GM12891 (cell line): Measurements from ENCODE around the gene RAB5IF.

ENCODE experiments used
- DNase-seq: peaks from one replicate; pipeline ENCODE4 v3.0.0; 2011; ENCODE audit warnings: low spot score; ENCODE audit not compliant: insufficient read length
- FAIRE-seq: peaks from 2 replicates; lab custom pipeline; 2011; peaks lifted over from hg19 to GRCh38; lab: Jason Lieb, UNC
- PAX5 ChIP-seq: IDR thresholded peaks from 2 replicates; pipeline ENCODE4 v1.6.1; 2011; ENCODE audit warnings: low read length, moderate library complexity, mild to moderate bottlenecking; ENCODE audit not compliant: insufficient read depth, severe bottlenecking
- POLR2A ChIP-seq: IDR thresholded peaks from 2 replicates; pipeline ENCODE4 v1.6.1; 2011; ENCODE audit warnings: low read depth, low read length, control low read depth
- POLR2AphosphoS5 ChIP-seq: IDR thresholded peaks from 2 replicates; pipeline ENCODE4 v1.6.1; 2011; ENCODE audit warnings: low read depth, low read length, control low read depth
- POU2F2 ChIP-seq: IDR thresholded peaks from 2 replicates; pipeline ENCODE4 v1.6.1; 2011; ENCODE audit warnings: low read depth, mild to moderate bottlenecking, control low read depth, low read length, moderate library complexity
- SPI1 ChIP-seq: IDR thresholded peaks from 2 replicates; pipeline ENCODE4 v1.6.1; 2011; ENCODE audit warnings: low read depth, low read length, control low read depth
- TAF1 ChIP-seq: IDR thresholded peaks from 2 replicates; pipeline ENCODE4 v1.6.1; 2011; ENCODE audit warnings: low read depth, low read length, control low read depth

The RAB5IF gene

DNA sequence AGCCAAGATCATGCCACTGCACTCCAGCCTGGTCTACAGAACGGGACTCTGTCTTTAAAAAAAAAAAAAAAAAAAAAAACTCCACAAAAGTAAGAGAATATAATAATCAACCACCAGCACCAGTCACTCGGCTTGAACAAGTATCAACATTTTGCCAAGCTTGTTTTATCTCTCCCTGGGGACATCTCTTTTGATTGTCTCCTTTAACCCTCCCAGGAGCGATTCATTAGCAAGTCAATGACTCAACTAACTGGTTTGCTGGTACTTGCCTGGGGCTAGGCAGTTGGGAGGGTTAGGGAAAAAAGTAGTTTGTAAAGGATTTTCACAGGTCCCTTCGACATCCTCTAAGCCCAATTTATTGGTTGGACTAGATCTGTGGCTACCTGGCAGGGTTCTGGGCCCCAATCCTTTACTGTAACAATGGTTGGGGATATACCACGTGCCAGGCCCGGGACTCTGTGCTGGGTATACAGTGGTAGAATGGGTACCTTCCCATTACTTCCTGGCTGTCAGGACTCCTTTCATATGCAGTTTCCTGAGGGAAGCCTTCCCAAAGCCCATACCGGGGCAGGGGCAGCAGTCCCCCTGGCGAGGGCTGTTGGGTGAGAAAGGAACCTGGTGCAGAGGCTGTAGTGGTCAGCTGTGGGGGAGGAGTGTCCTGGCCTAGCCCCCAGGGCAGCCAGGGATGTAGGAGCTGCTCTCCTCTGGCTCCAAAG lies 20.0 kb upstream of the RAB5IF start:
- FAIRE-seq (no peak), DNase-seq (no peak)
- TF ChIP-seq POLR2AphosphoS5 (peak; percentile 20; the same call in 1 of the 2 replicates), POU2F2 (0 out of 2 replicates have a peak, but pooled peaks have one; percentile 21), TAF1 (no peak), POLR2A (no peak; the same call in 1 of the 2 replicates)

DNA sequence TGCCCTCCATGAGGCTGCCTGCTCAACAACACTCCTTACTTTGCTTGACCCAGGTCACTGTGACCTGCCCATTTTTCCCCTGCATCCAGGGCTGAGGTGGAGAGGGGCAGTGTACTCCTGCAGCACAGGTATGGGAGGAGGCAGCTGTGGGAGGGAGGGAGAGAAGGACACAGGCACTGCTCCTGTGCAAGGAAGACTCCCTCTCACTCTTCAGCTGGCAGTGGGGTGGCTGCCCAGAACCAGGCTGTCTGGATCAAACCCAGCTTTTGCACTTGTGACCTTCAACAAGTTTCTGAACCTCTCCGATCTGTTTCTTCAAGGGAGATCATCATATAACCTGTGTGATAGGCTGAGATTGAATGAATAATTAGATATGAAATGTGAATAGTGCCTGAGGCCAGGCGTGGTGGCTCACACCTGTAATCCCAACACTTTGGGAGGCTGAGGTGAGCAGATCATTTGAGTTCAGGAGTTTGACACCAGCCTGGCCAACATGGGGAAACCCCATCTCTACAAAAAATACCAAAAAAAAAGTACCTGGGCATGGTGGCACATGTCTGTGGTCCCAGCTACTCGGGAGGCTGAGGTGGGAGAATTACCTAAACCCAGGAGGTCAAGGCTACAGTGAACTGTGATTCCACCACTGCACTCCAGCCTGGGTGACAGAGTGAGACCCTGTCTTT lies 18.1 kb upstream of the RAB5IF start:
- TF ChIP-seq TAF1 (no peak), POLR2A (no peak), POU2F2 (no peak), POLR2AphosphoS5 (no peak), SPI1 (no peak), PAX5 (no peak)

DNA sequence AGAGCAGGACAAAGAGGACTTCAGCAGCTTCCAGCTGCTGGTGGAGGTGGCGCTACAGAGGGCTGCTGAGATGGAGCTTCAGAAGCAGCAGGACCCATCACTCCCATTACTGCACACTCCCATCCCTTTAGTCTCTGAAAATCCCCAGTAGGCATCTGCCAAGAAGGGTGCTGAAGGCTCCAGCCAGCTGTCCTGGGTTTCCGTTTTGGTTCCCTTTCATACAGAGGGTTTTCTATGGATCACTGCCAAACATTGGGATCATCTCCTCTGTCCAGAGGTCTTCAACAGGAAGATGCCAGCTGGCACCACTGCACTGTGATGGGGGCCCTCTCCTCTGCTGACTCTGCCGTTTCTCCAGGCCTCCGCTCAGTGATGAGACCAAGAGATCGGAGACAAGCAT lies 14.3 kb upstream of the RAB5IF start:
- no peak for TF ChIP-seq PAX5
- no peak for TF ChIP-seq TAF1
- no peak for TF ChIP-seq POU2F2
- TF ChIP-seq SPI1, result no peak
- TF ChIP-seq POLR2AphosphoS5, result no peak
- TF ChIP-seq POLR2A, result no peak
- FAIRE-seq, result no peak
- DNase-seq, result no peak

More for the DNA sequence above, 18.1 kb upstream of the RAB5IF start:
- no peak for FAIRE-seq
- DNase-seq, result no peak

DNA sequence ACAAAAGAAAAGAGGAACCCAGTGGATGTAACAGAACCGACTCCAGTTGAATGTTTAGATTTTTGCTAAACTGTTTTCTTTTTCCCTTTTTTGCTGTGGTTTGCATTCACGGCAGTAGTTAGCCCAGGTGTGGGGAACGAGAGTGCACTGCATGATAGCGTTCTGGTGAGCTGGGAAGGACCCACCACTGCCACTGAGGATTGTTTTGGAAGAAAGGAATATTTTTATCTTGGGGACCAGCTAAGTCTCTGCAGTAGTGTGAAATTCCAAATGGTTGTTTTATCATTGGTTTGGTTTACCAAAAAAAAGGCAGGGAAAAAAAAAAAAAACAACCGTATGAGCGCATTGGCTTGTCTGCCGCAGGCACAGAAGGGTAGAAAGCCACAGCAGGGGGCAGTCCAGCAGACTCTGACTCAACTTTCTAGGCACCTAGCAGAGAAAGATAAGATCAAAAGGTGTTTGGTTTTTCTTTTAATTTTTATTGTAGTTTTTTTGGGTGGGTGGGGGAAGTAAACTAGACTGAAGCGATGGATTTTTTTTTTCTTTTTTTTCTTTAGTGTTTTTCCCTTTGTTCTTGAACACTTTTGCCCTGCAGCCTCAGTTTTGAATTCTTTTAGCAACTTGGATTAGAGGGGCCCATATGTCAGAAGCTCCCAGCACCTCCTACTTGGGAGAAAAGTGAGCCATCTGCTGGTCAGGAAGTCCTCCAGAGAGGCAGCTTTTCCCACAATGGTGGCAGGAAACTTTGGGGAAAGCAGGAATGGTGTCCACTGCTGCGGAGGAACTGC lies 13.5 kb upstream of the RAB5IF start:
- no peak for FAIRE-seq
- no peak for DNase-seq
- TF ChIP-seq SPI1 (peak; percentile 41), POLR2A (no peak)

DNA sequence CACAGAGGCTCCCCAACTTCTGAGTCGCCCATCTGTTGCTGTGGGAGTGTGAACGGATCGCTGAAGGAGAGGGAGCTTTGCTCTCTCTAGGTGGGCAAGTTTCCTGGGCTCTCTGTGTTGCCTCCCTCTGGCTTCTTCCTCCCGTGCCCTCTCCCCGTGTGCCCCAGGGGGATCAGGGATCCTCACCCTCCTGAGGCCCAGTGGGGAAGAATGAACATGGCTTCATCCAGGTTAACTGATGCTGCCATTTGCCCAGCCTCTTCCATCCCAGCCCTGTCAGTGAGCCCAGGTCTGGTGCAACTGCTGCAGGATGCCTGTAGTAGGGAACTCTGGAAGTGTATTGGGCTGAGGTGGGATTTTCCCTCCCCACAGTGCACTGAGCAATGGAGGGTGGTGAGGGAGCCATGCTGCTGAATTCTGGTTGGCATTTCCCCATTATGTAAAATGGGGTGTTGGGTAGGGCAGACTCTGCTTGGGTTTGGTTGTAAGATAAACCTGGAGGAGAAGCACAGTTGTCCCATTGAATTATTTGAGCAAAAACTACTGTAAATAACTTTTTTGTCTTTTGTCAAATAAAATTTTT lies 12.1 kb upstream of the RAB5IF start:
- FAIRE-seq, result no peak
- TF ChIP-seq SPI1 (no peak), POU2F2 (no peak), POLR2AphosphoS5 (no peak), TAF1 (no peak), POLR2A (no peak), PAX5 (no peak)

DNA sequence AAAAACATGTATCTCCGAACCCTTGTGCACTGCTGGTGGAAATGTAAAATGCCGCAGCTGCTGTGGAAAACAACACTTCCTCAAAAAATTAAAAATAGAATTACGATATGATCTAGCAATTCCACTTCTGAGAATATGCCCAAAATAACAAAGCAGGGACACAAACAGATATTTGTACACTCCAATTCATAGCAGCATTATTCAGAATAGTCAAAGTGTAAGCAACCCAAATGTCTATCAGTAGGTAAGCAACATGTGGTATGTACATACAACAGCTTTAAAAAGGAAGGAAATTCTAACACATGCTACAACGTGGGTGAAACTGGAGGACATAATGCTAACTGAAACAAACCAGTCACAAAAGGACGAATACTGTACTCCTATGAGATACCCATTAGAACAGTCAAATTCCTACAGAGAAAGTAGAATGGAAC lies 5.7 kb upstream of the RAB5IF start:
- TF ChIP-seq POU2F2, result no peak
- TF ChIP-seq TAF1, result no peak
- peak; percentile 42; the same call in 1 of the 2 replicates for TF ChIP-seq SPI1
- DNase-seq, result no peak
- peak; percentile 90 for FAIRE-seq

More for the DNA sequence above, 12.1 kb upstream of the RAB5IF start:
- no peak for DNase-seq

DNA sequence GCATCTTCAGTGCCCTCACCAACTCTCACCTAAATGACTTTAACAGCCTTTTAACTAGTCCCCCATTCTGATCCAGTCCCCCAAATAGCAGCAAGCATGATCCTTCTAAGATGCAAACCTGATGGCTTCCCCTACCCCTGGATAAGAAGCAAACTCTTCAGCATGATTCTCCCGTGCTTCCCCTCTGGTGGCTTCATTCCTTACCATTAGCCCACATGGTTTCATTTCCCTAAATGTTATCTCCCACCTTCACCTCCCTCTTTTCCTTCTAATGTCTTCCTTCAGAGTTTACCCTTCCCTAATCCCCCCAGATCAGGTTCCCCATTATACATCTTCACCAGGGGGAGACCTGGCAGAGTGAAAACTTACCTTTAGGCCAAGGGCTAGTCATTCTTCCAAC lies 4.0 kb upstream of the RAB5IF start:
- TF ChIP-seq SPI1, result peak; percentile 88
- no peak for TF ChIP-seq PAX5
- FAIRE-seq (no peak), DNase-seq (no peak)

DNA sequence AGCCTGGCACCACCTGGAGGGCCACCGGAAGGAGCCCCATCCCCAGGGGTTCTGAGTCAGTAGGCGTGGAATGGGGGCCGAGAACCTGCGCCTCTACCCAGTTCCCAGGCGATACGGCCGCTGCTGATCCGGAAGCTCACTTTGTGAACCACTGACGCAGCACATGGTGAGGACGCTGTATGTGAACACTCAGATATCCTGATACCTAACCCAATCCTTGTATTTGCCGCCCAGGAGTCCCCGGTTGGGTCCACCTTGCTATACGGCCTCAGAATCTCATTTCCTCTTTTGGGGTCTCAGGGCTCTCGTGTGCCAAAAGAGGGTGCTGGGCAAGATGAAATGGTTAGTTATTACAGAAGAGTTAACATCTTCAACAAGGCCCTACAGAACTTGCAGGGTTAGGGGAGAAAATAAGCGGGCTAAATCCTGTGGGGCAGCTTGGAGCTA lies 604 bp upstream of the RAB5IF start:
- DNase-seq, result no peak
- no peak for TF ChIP-seq POU2F2
- TF ChIP-seq SPI1, result peak; percentile 94
- peak; percentile 31; the same call in 1 of the 2 replicates for TF ChIP-seq POLR2A
- TF ChIP-seq PAX5, result no peak
- TF ChIP-seq POLR2AphosphoS5, result peak; percentile 82
- peak; percentile 24; the same call in 1 of the 2 replicates for TF ChIP-seq TAF1
- no peak for FAIRE-seq

DNA sequence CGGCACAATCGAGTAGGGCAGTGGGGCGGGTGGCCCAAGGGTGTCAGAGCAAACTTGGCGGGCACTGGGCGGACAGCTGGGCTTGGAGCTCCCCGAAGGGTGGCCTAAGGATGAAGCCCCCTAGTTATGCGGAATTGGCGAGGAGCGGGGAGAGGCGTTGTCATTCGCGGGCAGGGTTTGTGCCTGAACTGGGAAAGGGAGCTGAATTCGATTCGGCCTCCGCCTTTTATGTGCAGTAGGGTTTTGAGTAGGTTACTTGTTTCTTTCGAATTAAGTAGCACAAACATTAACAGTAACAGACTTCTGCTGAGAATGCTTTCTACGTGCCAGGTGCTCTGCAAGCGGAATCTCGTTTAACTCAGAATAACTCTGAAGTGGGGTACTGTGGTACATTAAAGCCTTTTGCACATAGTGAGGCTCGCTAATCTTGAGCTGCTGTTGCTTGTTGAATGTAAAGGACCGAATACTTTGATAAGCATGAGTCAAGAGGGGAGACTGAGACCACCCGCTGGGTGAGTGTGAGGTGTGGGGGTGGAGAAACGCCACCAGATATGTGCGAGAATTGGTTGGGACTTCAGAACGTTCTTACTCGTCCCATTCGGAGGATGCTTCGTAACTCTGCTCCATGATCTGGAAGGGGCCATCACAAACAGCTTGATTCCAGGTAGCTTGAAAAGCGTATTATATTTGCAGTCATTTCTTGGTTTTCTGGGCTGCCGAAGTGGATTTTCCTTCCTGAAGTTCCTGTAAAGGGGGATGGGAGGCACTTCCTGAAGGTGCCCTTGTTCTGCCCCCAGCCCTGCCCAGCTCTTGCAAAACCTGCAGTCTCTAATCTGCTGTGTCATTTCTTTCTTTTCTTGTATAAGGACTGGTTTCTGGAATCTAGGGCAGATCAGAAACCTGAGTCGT lies 833 bp downstream of the RAB5IF start:
- TF ChIP-seq POU2F2 (no peak), PAX5 (no peak), POLR2AphosphoS5 (no peak), POLR2A (peak; percentile 11; the same call in 1 of the 2 replicates), SPI1 (no peak), TAF1 (no peak)
- no peak for DNase-seq
- peak; percentile 52 for FAIRE-seq
